Liver (tissue), 9 donors: ENCODE measurements around the gene USP31. TPM values are rescaled to one million over a fixed set of nuclear protein-coding genes. Genes with fewer than 3 reads are reported as not detected.

Experiments
- DNase-seq: peaks from one replicate; pipeline ENCODE4 v3.0.0-alpha.2; 2017; ENCODE audit warnings: low spot score
- H3K27ac ChIP-seq, 2 donors: one replicate each; pipeline ENCODE4 v1.7.0; 2013; ENCODE audit warnings: inconsistent platforms in 2 of 2, low read length in 2 of 2, control low read depth in 1 of 2, low read depth in 1 of 2, mild to moderate bottlenecking in 1 of 2
- H3K27me3 ChIP-seq, 4 donors: one replicate each; pipeline versions ENCODE4 v1.6.1 to v1.7.0; 2013; ENCODE audit warnings: low read length in 3 of 4, inconsistent platforms in 1 of 4, mild to moderate bottlenecking in 1 of 4, moderate library complexity in 1 of 4; ENCODE audit not compliant: control insufficient read depth in 4 of 4, insufficient read depth in 4 of 4
- H3K36me3 ChIP-seq, 4 donors: one replicate each; pipeline versions ENCODE4 v1.6.1 to v1.7.0; 2013; ENCODE audit warnings: low read length in 3 of 4, mild to moderate bottlenecking in 3 of 4, low read depth in 1 of 4, moderate library complexity in 1 of 4; ENCODE audit not compliant: control insufficient read depth in 4 of 4, insufficient read depth in 3 of 4
- H3K4me1 ChIP-seq, 4 donors: one replicate each; pipeline versions ENCODE4 v1.6.1 to v1.7.0; 2013; ENCODE audit warnings: low read length in 3 of 4, mild to moderate bottlenecking in 3 of 4, moderate library complexity in 1 of 4; ENCODE audit not compliant: control insufficient read depth in 4 of 4, insufficient read depth in 4 of 4
- H3K4me3 ChIP-seq, 3 donors: one replicate each; pipeline versions ENCODE4 v1.6.1 to v1.7.0; 2013; ENCODE audit warnings: low read length in 3 of 3, control low read depth in 1 of 3, low read depth in 1 of 3, mild to moderate bottlenecking in 1 of 3
- H3K9ac ChIP-seq, 2 donors: one replicate each; pipeline ENCODE4 v1.7.0; 2013; ENCODE audit warnings: low read length in 2 of 2, mild to moderate bottlenecking in 2 of 2, moderate library complexity in 2 of 2, control low read depth in 1 of 2, low read depth in 1 of 2
- H3K9me3 ChIP-seq, 4 donors: one replicate each; pipeline versions ENCODE4 v1.6.1 to v1.7.0; 2013; ENCODE audit warnings: low read length in 3 of 4; ENCODE audit not compliant: control insufficient read depth in 4 of 4
- ATF3 ChIP-seq: IDR thresholded peaks from 2 replicates; pipeline ENCODE4 v1.6.1; 2016; ENCODE audit warnings: antibody characterized with exemption
- CTCF ChIP-seq: fragments of 150-350 bp; IDR thresholded peaks from 2 replicates; pipeline ENCODE4 v1.5.1; 2017; ENCODE audit warnings: improper control_type of control experiment, low read depth, low read length; ENCODE audit not compliant: missing input control
- EGR1 ChIP-seq, 2 donors: IDR thresholded peaks; 2 replicates each; pipeline ENCODE4 v1.6.1; 2016 to 2018; ENCODE audit warnings: antibody characterized with exemption in 2 of 2, low read depth in 2 of 2
- FOXA1 ChIP-seq: IDR thresholded peaks from 2 replicates; pipeline ENCODE4 v1.6.1; 2016; ENCODE audit warnings: antibody characterized with exemption
- FOXA2 ChIP-seq: IDR thresholded peaks from 2 replicates; pipeline ENCODE4 v1.6.1; 2016; ENCODE audit warnings: antibody characterized with exemption
- GABPA ChIP-seq, 2 donors: IDR thresholded peaks in 1 of 2; conservative IDR thresholded peaks in 1 of 2; 2 replicates each; pipeline ENCODE4 v1.6.1; 2016; ENCODE audit warnings: antibody characterized with exemption in 2 of 2, mild to moderate bottlenecking in 1 of 2, moderate library complexity in 1 of 2
- HNF4A ChIP-seq, 2 donors: conservative IDR thresholded peaks; 2 replicates each; pipeline ENCODE4 v1.6.1; 2016; ENCODE audit warnings: antibody characterized with exemption in 2 of 2, mild to moderate bottlenecking in 2 of 2
- HNF4G ChIP-seq: IDR thresholded peaks from 2 replicates; pipeline ENCODE4 v1.6.1; 2016; ENCODE audit warnings: antibody characterized with exemption
- JUND ChIP-seq, 2 donors: IDR thresholded peaks; 2 replicates each; pipeline ENCODE4 v1.6.1; 2016; ENCODE audit warnings: antibody characterized with exemption in 2 of 2
- NR2F2 ChIP-seq: IDR thresholded peaks from 2 replicates; pipeline ENCODE4 v1.6.1; 2016; ENCODE audit warnings: antibody characterized with exemption
- RAD21 ChIP-seq, 2 donors: IDR thresholded peaks; 2 replicates each; pipeline ENCODE4 v1.6.1; 2016; ENCODE audit warnings: antibody characterized with exemption in 2 of 2, mild to moderate bottlenecking in 2 of 2
- RXRA ChIP-seq, 2 donors: IDR thresholded peaks; 2 replicates each; pipeline ENCODE4 v1.6.1; 2017 to 2018; ENCODE audit warnings: antibody characterized with exemption in 2 of 2, mild to moderate bottlenecking in 1 of 2
- SP1 ChIP-seq: IDR thresholded peaks from 2 replicates; pipeline ENCODE4 v1.6.1; 2018; ENCODE audit warnings: antibody characterized with exemption, mild to moderate bottlenecking
- TAF1 ChIP-seq: conservative IDR thresholded peaks from 2 replicates; pipeline ENCODE4 v1.6.1; 2016; ENCODE audit warnings: antibody characterized with exemption, mild to moderate bottlenecking
- YY1 ChIP-seq: IDR thresholded peaks from 2 replicates; pipeline ENCODE4 v1.6.1; 2016; ENCODE audit warnings: antibody characterized with exemption, mild to moderate bottlenecking
- WGBS: extraction: QIAGEN DNeasy Blood & Tissue Kit; methylation state at CpG from one replicate; pipeline ENCODE4 v1.1.7; 2013; 5-methylcytosine and 5-hydroxymethylcytosine counted together
- polyA plus RNA-seq, 2 donors: library from polyadenylated mRNA; stranded (reverse) in 1 of 2; unstranded in 1 of 2; fragments of 200-250 nt in 1 of 2; fragments of >200 nt in 1 of 2; fragmentation: Nextera tagmentation in 1 of 2; extraction: Ambion mirVana in 1 of 2; gene quantifications; one replicate each; pipeline versions ENCODE4 v1.2.1 to v1.2.3, GENCODE V29; 2013 to 2015
- total RNA-seq, 2 donors: library from RNA; depleted of rRNA; stranded (reverse); fragments of >200 nt; gene quantifications; one replicate each; pipeline ENCODE4 v1.2.3, GENCODE V29; 2014
- TF ChIP-seq, protein P1 (sequence below): IDR thresholded peaks from 2 replicates; pipeline ENCODE4 v1.6.1; 2016; ENCODE audit warnings: antibody characterized with exemption
- TF ChIP-seq, protein P2 (sequence below): IDR thresholded peaks from 2 replicates; pipeline ENCODE4 v1.6.1; 2016; ENCODE audit warnings: antibody characterized with exemption, mild to moderate bottlenecking
- TF ChIP-seq, protein P3 (sequence below): IDR thresholded peaks from 2 replicates; pipeline ENCODE4 v1.6.1; 2016; ENCODE audit warnings: antibody characterized with exemption
- donor health status: healthy.
- donor health status: healthy.
- donor health status: healthy.
- donor health status: healthy.
- donor health status: healthy.

USP31 gene
- total and polyA plus RNA-seq, 4 donors: 2.4 to 16.4 (median 3.8) TPM

GRCh38 chr16:23152386-23153178 lies 3.3 kb upstream of the USP31 start:
- Histone ChIP-seq H3K4me3 (no peak overlapping the region), H3K27me3 (no peaks in the 10 kb centered on the region), H3K9me3 (no peaks in the 10 kb centered on the region), H3K27ac (no peak overlapping the region), H3K36me3 (no peaks in the 10 kb centered on the region), H3K4me1 (peaks cover 5 to 15% (median 13%) of the 10 kb centered on the region in 4 donors), H3K9ac (no peak overlapping the region)
- WGBS: 80% methylated on average over 12 of the region's 12 CpGs
- TF ChIP-seq JUND (IDR thresholded peaks at IDR 0.05) (no peak), CTCF (no peak), RXRA (IDR thresholded peaks at IDR 0.05) (no peak), HNF4A (conservative IDR thresholded peaks at IDR 0.05) (no peak), GABPA (IDR thresholded peaks at IDR 0.05 in 1 of 2, conservative IDR thresholded peaks at IDR 0.05 in 1 of 2) (no peak), EGR1 (IDR thresholded peaks at IDR 0.05; ENCODE audit: low read depth in 2 of 2) (no peak), SP1 (no peak), FOXA2 (no peak), ATF3 (no peak), FOXA1 (no peak)
- TF ChIP-seq, protein P1, sequence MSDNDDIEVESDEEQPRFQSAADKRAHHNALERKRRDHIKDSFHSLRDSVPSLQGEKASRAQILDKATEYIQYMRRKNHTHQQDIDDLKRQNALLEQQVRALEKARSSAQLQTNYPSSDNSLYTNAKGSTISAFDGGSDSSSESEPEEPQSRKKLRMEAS: no peak
- no peak for DNase-seq

DNA sequence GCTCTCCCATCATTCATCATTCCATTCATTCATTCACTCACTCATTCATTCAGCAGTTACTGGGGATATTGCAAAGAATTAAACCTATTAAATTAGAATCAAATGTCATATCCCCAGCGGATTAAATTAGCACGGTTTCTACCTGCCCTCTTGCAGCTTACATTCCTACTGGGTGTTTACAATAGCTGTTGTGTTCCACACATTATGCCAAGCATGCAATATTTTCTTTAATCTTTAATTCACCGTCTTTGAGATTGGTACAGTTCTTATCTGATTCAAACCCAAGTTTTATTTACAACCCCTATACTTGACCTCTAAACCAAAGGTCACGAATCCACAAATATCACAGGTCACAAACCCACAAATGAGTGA lies 727 bp upstream of the USP31 start:
- DNase-seq: no peak
- Histone ChIP-seq H3K9ac (peak overlapping the region; percentile 12 to 27), H3K36me3 (no peaks in the 10 kb centered on the region), H3K9me3 (no peaks in the 10 kb centered on the region), H3K27me3 (no peaks in the 10 kb centered on the region), H3K4me3 (peak overlapping the region; percentile 91 to 92 (median 92)), H3K27ac (peak overlapping the region in 1 of 2 donors; percentile 25), H3K4me1 (peaks cover 11 to 22% (median 16%) of the 10 kb centered on the region in 4 donors)
- WGBS: 41% methylated on average over 4 of the region's 4 CpGs
- TF ChIP-seq, protein P2, sequence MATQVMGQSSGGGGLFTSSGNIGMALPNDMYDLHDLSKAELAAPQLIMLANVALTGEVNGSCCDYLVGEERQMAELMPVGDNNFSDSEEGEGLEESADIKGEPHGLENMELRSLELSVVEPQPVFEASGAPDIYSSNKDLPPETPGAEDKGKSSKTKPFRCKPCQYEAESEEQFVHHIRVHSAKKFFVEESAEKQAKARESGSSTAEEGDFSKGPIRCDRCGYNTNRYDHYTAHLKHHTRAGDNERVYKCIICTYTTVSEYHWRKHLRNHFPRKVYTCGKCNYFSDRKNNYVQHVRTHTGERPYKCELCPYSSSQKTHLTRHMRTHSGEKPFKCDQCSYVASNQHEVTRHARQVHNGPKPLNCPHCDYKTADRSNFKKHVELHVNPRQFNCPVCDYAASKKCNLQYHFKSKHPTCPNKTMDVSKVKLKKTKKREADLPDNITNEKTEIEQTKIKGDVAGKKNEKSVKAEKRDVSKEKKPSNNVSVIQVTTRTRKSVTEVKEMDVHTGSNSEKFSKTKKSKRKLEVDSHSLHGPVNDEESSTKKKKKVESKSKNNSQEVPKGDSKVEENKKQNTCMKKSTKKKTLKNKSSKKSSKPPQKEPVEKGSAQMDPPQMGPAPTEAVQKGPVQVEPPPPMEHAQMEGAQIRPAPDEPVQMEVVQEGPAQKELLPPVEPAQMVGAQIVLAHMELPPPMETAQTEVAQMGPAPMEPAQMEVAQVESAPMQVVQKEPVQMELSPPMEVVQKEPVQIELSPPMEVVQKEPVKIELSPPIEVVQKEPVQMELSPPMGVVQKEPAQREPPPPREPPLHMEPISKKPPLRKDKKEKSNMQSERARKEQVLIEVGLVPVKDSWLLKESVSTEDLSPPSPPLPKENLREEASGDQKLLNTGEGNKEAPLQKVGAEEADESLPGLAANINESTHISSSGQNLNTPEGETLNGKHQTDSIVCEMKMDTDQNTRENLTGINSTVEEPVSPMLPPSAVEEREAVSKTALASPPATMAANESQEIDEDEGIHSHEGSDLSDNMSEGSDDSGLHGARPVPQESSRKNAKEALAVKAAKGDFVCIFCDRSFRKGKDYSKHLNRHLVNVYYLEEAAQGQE: no peak
- TF ChIP-seq CTCF (no peak), ATF3 (no peak), TAF1 (no peak), HNF4G (no peak), RXRA (IDR thresholded peaks at IDR 0.05) (no peak), NR2F2 (no peak), YY1 (no peak), RAD21 (IDR thresholded peaks at IDR 0.05) (no peak), FOXA2 (no peak), GABPA (IDR thresholded peaks at IDR 0.05 in 1 of 2, conservative IDR thresholded peaks at IDR 0.05 in 1 of 2) (no peak), EGR1 (IDR thresholded peaks at IDR 0.05; ENCODE audit: low read depth in 2 of 2) (no peak), SP1 (no peak)
- TF ChIP-seq, protein P3, sequence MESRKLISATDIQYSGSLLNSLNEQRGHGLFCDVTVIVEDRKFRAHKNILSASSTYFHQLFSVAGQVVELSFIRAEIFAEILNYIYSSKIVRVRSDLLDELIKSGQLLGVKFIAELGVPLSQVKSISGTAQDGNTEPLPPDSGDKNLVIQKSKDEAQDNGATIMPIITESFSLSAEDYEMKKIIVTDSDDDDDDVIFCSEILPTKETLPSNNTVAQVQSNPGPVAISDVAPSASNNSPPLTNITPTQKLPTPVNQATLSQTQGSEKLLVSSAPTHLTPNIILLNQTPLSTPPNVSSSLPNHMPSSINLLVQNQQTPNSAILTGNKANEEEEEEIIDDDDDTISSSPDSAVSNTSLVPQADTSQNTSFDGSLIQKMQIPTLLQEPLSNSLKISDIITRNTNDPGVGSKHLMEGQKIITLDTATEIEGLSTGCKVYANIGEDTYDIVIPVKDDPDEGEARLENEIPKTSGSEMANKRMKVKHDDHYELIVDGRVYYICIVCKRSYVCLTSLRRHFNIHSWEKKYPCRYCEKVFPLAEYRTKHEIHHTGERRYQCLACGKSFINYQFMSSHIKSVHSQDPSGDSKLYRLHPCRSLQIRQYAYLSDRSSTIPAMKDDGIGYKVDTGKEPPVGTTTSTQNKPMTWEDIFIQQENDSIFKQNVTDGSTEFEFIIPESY: no peak
- TF ChIP-seq, protein P1: no peak
